Adipocyte (in vitro differentiated cells): Measurements from ENCODE around the gene KLF11.
A peak's percentile ranks its signal among the peaks of the same experiment; 100 is the strongest.

Experiments
- DNase-seq: peaks from one replicate; pipeline ENCODE4 v3.0.0-alpha.2; 2015; ENCODE audit warnings: low read depth
- H3K27me3 ChIP-seq: replicated peaks from 2 replicates; pipeline ENCODE4 v1.7.0; 2013; ENCODE audit warnings: mild to moderate bottlenecking, low read length, moderate library complexity; ENCODE audit not compliant: control insufficient read depth, insufficient read depth
- H3K36me3 ChIP-seq: 2 replicates; pipeline ENCODE4 v1.7.0; 2013; ENCODE audit warnings: low read length, mild to moderate bottlenecking, moderate library complexity; ENCODE audit not compliant: control insufficient read depth, insufficient read depth, severe bottlenecking
- H3K4me1 ChIP-seq: 2 replicates; pipeline ENCODE4 v1.7.0; 2013; ENCODE audit warnings: mild to moderate bottlenecking, low read length, moderate library complexity; ENCODE audit not compliant: control insufficient read depth, insufficient read depth
- H3K4me3 ChIP-seq: 2 replicates; pipeline ENCODE4 v1.7.0; 2013; ENCODE audit warnings: mild to moderate bottlenecking, low read length, moderate library complexity
- H3K9ac ChIP-seq: 2 replicates; pipeline ENCODE4 v1.7.0; 2013; ENCODE audit warnings: mild to moderate bottlenecking, low read length, moderate library complexity
- H3K9me3 ChIP-seq: 2 replicates; pipeline ENCODE4 v1.7.0; 2013; ENCODE audit warnings: mild to moderate bottlenecking, low read length, moderate library complexity; ENCODE audit not compliant: control insufficient read depth

Gene KLF11

DNA sequence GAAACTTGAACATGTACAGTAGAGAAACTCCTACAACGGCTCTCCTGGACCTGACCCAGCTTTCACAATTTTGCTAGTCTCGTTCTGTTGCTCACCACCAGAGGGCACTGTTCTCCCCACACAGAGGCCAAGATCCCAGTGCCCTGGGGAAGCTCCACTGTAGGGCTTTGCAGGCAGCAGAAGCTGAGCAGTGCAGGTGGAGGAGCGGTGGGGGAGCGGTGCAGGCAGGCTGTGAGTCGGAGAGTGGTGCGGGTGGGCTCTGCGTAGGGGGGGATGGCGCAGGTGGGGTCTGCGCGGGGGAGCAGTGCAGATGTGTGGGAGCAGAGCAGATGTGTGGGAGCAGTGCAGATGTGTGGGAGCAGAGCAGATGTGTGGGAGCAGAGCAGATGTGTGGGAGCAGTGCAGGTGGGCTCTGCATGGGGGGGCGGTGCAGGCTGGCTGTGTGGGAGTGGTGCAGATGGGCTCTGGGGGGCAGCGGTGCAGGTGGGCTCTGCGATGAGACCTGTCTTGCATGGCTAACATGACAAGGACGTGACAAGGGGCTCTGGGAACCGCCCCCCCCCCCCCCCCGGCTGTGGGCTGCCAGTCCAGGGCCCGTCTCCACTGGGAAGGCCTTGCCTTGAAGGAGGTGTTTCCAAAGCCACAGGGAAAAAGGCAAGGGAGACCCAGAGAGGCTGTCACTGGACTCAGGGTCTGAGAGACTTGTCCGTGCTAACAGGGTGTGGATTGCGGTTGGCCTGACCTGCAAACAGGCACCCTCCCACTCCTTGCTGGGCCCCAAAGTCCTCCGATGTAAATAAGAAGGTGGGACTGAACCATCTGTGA, 29.5 kb downstream of the KLF11 start:
- Histone ChIP-seq H3K9me3 (peaks cover 6% of the 10 kb centered on the region), H3K4me3 (no peak overlapping the region), H3K27me3 (peaks cover 38% of the 10 kb centered on the region), H3K4me1 (no peaks in the 10 kb centered on the region), H3K36me3 (no peaks in the 10 kb centered on the region), H3K9ac (no peak overlapping the region)
- peak; percentile 92 for DNase-seq

GRCh38 chr2:10073706-10074105, 30.4 kb downstream of the KLF11 start:
- Histone ChIP-seq H3K9ac (no peak overlapping the region), H3K4me1 (peaks cover under 1% of the 10 kb centered on the region), H3K27me3 (peaks cover 46% of the 10 kb centered on the region), H3K9me3 (no peaks in the 10 kb centered on the region), H3K4me3 (no peak overlapping the region), H3K36me3 (no peaks in the 10 kb centered on the region)
- no peak for DNase-seq

- Histone ChIP-seq H3K4me3 (no peak overlapping the region), H3K27me3 (peaks cover 47% of the 10 kb centered on the region), H3K36me3 (no peaks in the 10 kb centered on the region), H3K9ac (no peak overlapping the region), H3K9me3 (no peaks in the 10 kb centered on the region), H3K4me1 (peaks cover 7% of the 10 kb centered on the region)
- DNase-seq = no peak
These were observed 31.8 kb downstream of the KLF11 start for GRCh38 chr2:10075101-10075500.

GRCh38 chr2:10075571-10076209, 32.3 kb downstream of the KLF11 start:
- Histone ChIP-seq H3K4me3 (no peak overlapping the region), H3K36me3 (no peaks in the 10 kb centered on the region), H3K27me3 (peaks cover 47% of the 10 kb centered on the region), H3K9ac (no peak overlapping the region), H3K9me3 (no peaks in the 10 kb centered on the region), H3K4me1 (peaks cover 7% of the 10 kb centered on the region)
- DNase-seq = no peak

DNA sequence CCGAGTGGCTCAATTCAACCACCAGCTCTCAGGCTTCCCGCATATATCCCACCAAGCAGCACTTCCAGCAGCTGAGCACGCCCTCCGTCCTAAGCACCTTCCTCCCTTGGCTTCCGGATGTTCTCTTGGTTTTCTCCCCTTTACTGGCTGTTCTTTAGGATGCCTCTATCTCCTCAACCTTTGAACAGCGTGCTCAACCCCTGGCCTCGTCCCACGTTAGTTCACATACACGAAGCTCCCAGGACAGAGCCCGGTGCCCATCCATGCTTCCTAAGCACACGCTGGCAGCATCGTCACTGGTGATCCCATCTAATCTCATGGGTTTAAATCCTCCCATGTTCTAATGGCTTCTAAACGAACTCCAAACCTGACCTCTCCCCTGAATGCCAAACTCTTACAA, 33.2 kb downstream of the KLF11 start:
- H3K9ac ChIP-seq = no peak overlapping the region
- no peak for DNase-seq
- H3K9me3 ChIP-seq = no peaks in the 10 kb centered on the region
- H3K4me3 ChIP-seq = no peak overlapping the region
- peaks cover 47% of the 10 kb centered on the region for H3K27me3 ChIP-seq
- H3K36me3 ChIP-seq = no peaks in the 10 kb centered on the region
- H3K4me1 ChIP-seq = peaks cover 7% of the 10 kb centered on the region

DNA sequence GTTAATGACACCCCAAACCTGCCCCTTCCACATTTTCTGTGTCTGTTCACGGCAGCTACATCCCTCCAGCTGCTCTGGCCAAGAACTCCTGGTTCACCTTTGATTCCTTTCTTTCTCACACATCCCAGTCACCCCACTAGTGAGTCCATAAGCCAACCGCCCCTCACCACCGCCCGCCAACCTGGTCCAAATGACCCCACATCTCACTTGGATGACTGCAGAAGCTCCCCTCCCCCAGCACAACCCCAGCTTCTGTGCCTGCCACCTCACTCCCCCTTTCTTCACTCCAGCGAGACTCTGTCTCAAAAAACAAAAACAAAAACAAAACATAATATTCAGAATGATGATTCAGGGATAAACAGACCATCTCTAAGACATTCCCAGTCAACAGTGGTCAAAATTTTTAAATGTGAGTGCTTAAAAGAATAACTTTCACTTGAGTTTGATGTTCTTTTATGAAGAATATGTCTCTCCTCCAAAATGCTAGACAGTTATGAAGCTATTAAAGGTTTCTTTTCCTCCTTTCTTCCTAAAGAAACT, 33.7 kb downstream of the KLF11 start:
- Histone ChIP-seq H3K9ac (no peak overlapping the region), H3K4me1 (peaks cover 7% of the 10 kb centered on the region), H3K9me3 (no peaks in the 10 kb centered on the region), H3K4me3 (no peak overlapping the region), H3K27me3 (peaks cover 47% of the 10 kb centered on the region), H3K36me3 (no peaks in the 10 kb centered on the region)
- DNase-seq = no peak

DNA sequence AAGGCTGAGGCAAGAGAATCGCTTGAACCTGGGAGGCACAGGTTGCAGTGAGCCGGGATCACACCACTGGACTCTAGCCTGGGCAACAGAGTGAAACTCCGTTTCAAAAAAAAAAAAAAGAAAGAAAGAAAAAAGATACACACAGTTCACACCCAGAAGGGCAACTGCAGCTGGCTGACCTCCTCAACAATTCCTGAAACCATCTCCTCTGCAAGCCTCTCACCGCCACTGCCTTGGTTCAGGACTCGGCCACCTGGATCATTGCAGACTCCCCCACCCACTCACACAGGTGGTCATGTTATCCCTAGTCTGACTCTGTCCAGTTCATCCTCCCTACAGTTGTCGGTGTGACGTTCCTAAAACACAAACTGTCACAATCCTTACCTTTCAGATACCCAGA, 34.7 kb downstream of the KLF11 start:
- Histone ChIP-seq H3K4me1 (peaks cover 7% of the 10 kb centered on the region), H3K9ac (no peak overlapping the region), H3K4me3 (no peak overlapping the region), H3K27me3 (peaks cover 50% of the 10 kb centered on the region), H3K9me3 (no peaks in the 10 kb centered on the region), H3K36me3 (no peaks in the 10 kb centered on the region)
- DNase-seq = no peak

- no peaks in the 10 kb centered on the region for H3K9me3 ChIP-seq
- no peaks in the 10 kb centered on the region for H3K36me3 ChIP-seq
- H3K4me3 ChIP-seq = peak overlapping the region; percentile 74
- peaks cover 50% of the 10 kb centered on the region for H3K27me3 ChIP-seq
- peak overlapping the region; percentile 2 for H3K9ac ChIP-seq
- H3K4me1 ChIP-seq = peaks cover 7% of the 10 kb centered on the region
- DNase-seq = no peak
These were observed 35.4 kb downstream of the KLF11 start for GRCh38 chr2:10078704-10079265.

- peak; percentile 80 for DNase-seq
- Histone ChIP-seq H3K9me3 (no peaks in the 10 kb centered on the region), H3K4me1 (peaks cover 7% of the 10 kb centered on the region), H3K36me3 (no peaks in the 10 kb centered on the region), H3K27me3 (peaks cover 52% of the 10 kb centered on the region), H3K4me3 (peak overlapping the region; percentile 74), H3K9ac (peak overlapping the region; percentile 2)
These were observed 36.0 kb downstream of the KLF11 start for GRCh38 chr2:10079266-10079869.

GRCh38 chr2:10079870-10080535, 36.7 kb downstream of the KLF11 start, which contains the start of gene CYS1:
TSS of gene CYS1 (minus strand) at chr2:10080411. CDS start at chr2:10080223, 188 bp downstream.
- Histone ChIP-seq H3K36me3 (no peaks in the 10 kb centered on the region), H3K9ac (peak within 1 kb of the TSS; percentile 2), H3K27me3 (peaks cover 53% of the 10 kb centered on the region), H3K4me1 (peaks cover 7% of the 10 kb centered on the region), H3K9me3 (peaks cover under 1% of the 10 kb centered on the region), H3K4me3 (peak within 1 kb of the TSS; percentile 74)
- DNase-seq = peak; percentile 67
